ENCODE data around the gene TAGLN2.

The TAGLN2 gene

DNA sequence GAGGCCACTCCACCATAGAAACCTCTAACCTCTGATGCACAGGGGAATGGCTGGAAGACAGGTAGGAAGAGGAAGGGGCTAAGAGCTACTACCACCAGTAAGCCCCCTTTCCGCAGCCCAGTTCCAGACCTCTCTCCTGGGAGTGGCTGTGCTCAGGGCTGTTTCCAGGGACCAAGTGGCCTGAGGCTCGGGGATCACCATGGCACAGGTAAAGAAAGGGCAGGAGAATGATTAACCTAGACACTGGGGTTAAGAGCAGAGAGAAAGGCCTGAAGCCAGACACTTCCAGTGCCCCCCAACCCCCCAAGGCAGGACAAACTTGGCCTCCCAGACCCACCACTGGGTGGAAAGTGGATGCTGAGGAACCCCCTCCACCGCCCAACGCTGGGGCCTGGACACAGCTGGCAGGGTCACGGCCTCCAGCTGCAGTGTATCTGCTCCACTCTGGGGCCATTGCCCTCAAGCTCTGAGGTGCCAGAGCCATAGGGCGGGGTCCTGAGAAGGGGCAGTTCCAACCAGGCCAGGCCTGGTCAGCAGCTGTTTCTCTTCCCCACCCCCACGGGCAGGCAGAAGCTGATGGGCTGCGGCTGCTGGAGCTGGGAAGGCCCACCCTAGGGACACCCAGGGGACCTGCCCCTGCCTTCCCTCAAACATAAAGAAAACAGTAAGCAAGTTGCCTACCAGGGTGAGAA, 2.6 kb downstream of the TAGLN2 start:
- TF ChIP-seq CTCF (IDR thresholded peaks at IDR 0.05; ENCODE audit: extremely low read depth, insufficient read depth, missing control alignments): no peak
- in situ Hi-C loops (cut with MboI; ENCODE audit: low pct_unique_long_range_greater_than_20kb, low sequenced_read_pairs, unreplicated experiment): no loop called here
- no peak for DNase-seq (ENCODE audit: low spot score)

GRCh38 chr1:159921700-159922504, 3.4 kb downstream of the TAGLN2 start:
- no peak for TF ChIP-seq CTCF (IDR thresholded peaks at IDR 0.05; ENCODE audit: extremely low read depth, insufficient read depth, missing control alignments)
- no peak for DNase-seq (ENCODE audit: low spot score)
- in situ Hi-C loops (cut with MboI; ENCODE audit: low pct_unique_long_range_greater_than_20kb, low sequenced_read_pairs, unreplicated experiment): no loop called here

DNA sequence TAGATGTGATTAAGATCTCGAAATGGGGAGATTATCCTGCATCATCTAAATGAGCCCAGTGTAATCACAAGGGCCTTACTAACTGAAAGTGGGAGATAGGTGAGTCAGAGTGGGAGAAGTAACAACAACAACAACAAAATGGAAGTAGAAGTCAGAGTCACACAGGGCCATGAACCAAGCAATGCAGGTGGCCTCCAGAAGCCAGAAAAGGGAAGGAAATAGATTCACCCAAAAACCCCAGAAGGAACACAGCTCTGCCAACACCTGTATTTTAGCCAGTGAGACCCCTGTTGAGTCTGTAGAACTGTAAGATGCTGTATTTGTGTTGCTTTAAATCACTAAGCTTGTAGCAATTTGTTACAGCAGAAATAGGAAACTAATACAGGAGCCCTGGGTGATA, 4.1 kb downstream of the TAGLN2 start:
- no peak for TF ChIP-seq CTCF (IDR thresholded peaks at IDR 0.05; ENCODE audit: extremely low read depth, insufficient read depth, missing control alignments)
- in situ Hi-C loops (cut with MboI; ENCODE audit: low pct_unique_long_range_greater_than_20kb, low sequenced_read_pairs, unreplicated experiment): no loop called here
- peak; percentile 75 for DNase-seq (ENCODE audit: low spot score)

DNA sequence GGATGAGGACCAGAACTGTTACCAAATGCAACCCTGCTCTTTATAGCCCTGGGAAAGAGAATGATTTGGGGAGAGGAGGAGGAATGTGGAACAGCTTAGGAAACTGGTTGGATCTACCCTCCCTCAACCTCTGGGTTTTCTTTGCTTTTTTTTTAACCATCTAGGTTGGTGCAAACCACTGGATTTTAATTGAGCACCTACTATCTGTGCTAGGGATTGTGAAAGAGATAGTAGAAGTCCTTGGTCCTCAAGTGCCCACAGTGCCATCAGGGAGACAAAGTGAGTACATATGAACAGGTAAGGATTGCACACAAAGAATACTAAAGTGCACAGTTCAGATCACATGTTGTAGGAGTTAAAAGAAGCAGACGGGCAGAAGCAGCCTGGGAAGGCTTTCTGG, 4.7 kb downstream of the TAGLN2 start:
- in situ Hi-C loops (cut with MboI; ENCODE audit: low pct_unique_long_range_greater_than_20kb, low sequenced_read_pairs, unreplicated experiment): no loop called here
- TF ChIP-seq CTCF (IDR thresholded peaks at IDR 0.05; ENCODE audit: extremely low read depth, insufficient read depth, missing control alignments): no peak
- DNase-seq (ENCODE audit: low spot score): no peak

GRCh38 chr1:159920202-159920601, 5.1 kb downstream of the TAGLN2 start:
- in situ Hi-C loops (cut with MboI; ENCODE audit: low pct_unique_long_range_greater_than_20kb, low sequenced_read_pairs, unreplicated experiment): no loop called here
- DNase-seq (ENCODE audit: low spot score): no peak
- TF ChIP-seq CTCF (IDR thresholded peaks at IDR 0.05; ENCODE audit: extremely low read depth, insufficient read depth, missing control alignments): no peak

DNA sequence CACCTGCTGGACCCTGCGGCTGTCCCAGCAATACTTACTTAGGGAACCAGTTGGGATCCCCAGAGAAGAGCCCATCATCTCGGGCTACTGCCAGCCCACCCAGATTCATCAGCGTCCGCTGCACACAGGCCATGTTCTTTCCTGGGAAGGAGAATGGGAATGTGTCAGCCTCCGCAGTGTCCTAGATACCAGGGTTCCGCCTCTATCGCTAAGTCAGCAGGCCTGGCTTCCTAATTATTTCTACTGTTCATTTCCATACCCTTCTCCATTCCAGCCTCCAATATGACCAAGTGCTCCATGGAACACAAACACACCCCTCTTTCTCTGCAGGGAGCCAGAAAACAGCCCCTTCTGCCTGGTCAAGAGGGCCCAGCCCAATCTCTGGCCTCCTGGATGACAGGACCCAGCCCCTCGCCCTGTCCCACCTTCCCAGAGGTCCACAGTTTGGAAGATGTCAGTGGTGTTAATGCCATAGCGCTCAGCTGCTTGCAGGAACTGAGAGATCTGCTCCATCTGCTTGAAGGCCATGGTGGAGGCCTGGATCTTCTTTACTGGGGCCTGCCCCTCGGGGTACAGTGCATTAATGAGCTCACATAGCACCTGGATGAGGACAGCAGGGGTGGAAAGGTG, 6.0 kb downstream of the TAGLN2 start:
- no peak for DNase-seq (ENCODE audit: low spot score)
- in situ Hi-C loops (cut with MboI; ENCODE audit: low pct_unique_long_range_greater_than_20kb, low sequenced_read_pairs, unreplicated experiment): no loop called here
- no peak for TF ChIP-seq CTCF (IDR thresholded peaks at IDR 0.05; ENCODE audit: extremely low read depth, insufficient read depth, missing control alignments)

All from GM13977 (cell line).